Spleen (tissue), 11 donors: ENCODE measurements around the gene ZDHHC17. TPM values are rescaled to one million over a fixed set of nuclear protein-coding genes. Genes with fewer than 3 reads are reported as not detected.

Experiments used
- DNase-seq: peaks from one replicate; pipeline ENCODE4 v3.0.0-alpha.2; 2020
- H3K27ac ChIP-seq, 8 donors: fragments of 200-600 bp; sonication (generic) in 7 of 8; 1 replicate in 4 of 8; 2 replicates in 4 of 8; pipeline versions ENCODE4 v1.5.0 to v1.8.0; 2016 to 2021; ENCODE audit warnings: inconsistent platforms in 4 of 8, mild to moderate bottlenecking in 4 of 8, moderate library complexity in 1 of 8
- H3K27me3 ChIP-seq, 7 donors: fragments of 200-600 bp; sonication (generic) in 6 of 7; replicated peaks in 1 of 7; 1 replicate in 4 of 7; 2 replicates in 3 of 7; pipeline versions ENCODE4 v1.5.0 to v1.8.0; 2016 to 2021; ENCODE audit warnings: inconsistent platforms in 3 of 7, mild to moderate bottlenecking in 1 of 7
- H3K36me3 ChIP-seq, 6 donors: fragments of 200-600 bp; sonication (generic) in 5 of 6; 1 replicate in 4 of 6; 2 replicates in 2 of 6; pipeline versions ENCODE4 v1.5.0 to v1.8.0; 2016 to 2021; ENCODE audit warnings: inconsistent platforms in 2 of 6
- H3K4me1 ChIP-seq, 6 donors: fragments of 200-600 bp; sonication (generic) in 5 of 6; 1 replicate in 3 of 6; 2 replicates in 3 of 6; pipeline versions ENCODE4 v1.5.0 to v1.8.0; 2016 to 2021; ENCODE audit warnings: inconsistent platforms in 3 of 6
- H3K4me3 ChIP-seq, 8 donors: fragments of 200-600 bp; sonication (generic) in 7 of 8; 1 replicate in 4 of 8; 2 replicates in 4 of 8; pipeline versions ENCODE4 v1.5.0 to v1.8.0; 2016 to 2021; ENCODE audit warnings: inconsistent platforms in 4 of 8, mild to moderate bottlenecking in 4 of 8, moderate library complexity in 2 of 8
- H3K9me3 ChIP-seq, 8 donors: fragments of 200-600 bp; sonication (generic) in 7 of 8; 1 replicate in 4 of 8; 2 replicates in 4 of 8; pipeline versions ENCODE4 v1.5.0 to v1.8.0; 2016 to 2021; ENCODE audit warnings: inconsistent platforms in 4 of 8
- POLR2A ChIP-seq, 3 donors: fragments of 450-650 bp; IDR thresholded peaks; one replicate each; pipeline ENCODE4 v1.5.1; 2017; ENCODE audit warnings: antibody characterized with exemption in 3 of 3, mild to moderate bottlenecking in 1 of 3
- POLR2AphosphoS5 ChIP-seq, 3 donors: sonication (generic); formaldehyde crosslinking; IDR thresholded peaks; one replicate each; pipeline ENCODE4 v1.5.1; 2017; ENCODE audit warnings: antibody characterized with exemption in 3 of 3
- WGBS, 5 donors: extraction: QIAGEN DNeasy Blood & Tissue Kit in 3 of 5; methylation state at CpG; one replicate each; pipeline versions ENCODE4 v1.1.5 to v1.1.7; 2013 to 2018; 5-methylcytosine and 5-hydroxymethylcytosine counted together
- intact Hi-C: fragments of 100-400 bp; cut with DNase I; formaldehyde crosslinking; loops from one replicate; pipeline ENCODE4 v1.15.0; 2023; ENCODE audit warnings: low total_unique reads
- polyA plus RNA-seq, 3 donors: library from polyadenylated mRNA; stranded (reverse); fragments of 200-250 nt; gene quantifications; one replicate each; pipeline ENCODE4 v1.2.1, GENCODE V29; 2013
- total RNA-seq, 7 donors: library from RNA; depleted of rRNA in 3 of 7; stranded (reverse); fragments of >200 nt in 3 of 7; fragmentation: NEBNext Ultra II Directional in 4 of 7; extraction: Animal tissue kit (Norgen Biotek cat#: 25700) in 4 of 7; gene quantifications; one replicate each; pipeline versions ENCODE4 v1.1.0 to v1.2.1, GENCODE V29; 2016 to 2021
- TF ChIP-seq, protein P1 (sequence below), 11 experiments: fragments of 200-600 bp in 7 of 11; fragments of 450-650 bp in 4 of 11; sonication (generic) in 4 of 11; IDR thresholded peaks in 8 of 11; conservative IDR thresholded peaks in 3 of 11; 1 replicate in 7 of 11; 2 replicates in 4 of 11; pipeline versions ENCODE4 v1.4.0 to v1.8.0; 2016 to 2021; ENCODE audit warnings: antibody characterized with exemption in 11 of 11, inconsistent platforms in 4 of 11, mild to moderate bottlenecking in 1 of 11
- donor health status: healthy with polysubstance abuse.
- donor health status: DM: no; HTN: no; CAD: no; lungs with moderate emphysema.
- donor health status: DM: no; HTN: no; CAD: no.
- donor health status: Bipolar disorder and iron deficiency.
- donor health status: healthy.
- donor health status: DM: no; HTN: no; CAD: no.
- donor health status: DM: yes; HTN: yes; CAD: no.

The ZDHHC17 gene
- total and polyA plus RNA-seq, 10 donors, result 10.1 to 69.4 (median 45.8) TPM

DNA sequence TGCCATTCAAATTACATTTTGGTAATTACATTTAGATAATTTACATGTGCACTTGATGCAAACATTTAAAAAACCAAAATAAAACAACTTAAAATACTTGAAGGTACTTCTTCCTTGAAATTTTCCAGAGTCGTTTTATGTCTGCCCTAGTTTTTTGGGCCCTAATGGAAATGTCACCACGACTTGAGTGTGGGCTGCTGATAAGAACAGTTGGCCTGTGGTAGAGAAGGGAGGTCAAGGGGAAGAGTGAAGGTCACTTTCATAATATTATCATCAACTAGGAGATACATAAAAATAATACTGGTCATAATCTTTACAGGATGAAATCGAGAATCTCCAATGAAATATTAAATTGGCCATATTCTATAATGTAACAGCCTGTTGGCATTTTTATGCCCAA, 23.1 kb downstream of the ZDHHC17 start:
- Histone ChIP-seq H3K27ac (no peak overlapping the region), H3K9me3 (peaks cover 0 to 7% (median 0%) of the 10 kb centered on the region in 8 donors), H3K4me1 (peaks cover 9 to 63% (median 27%) of the 10 kb centered on the region in 6 donors), H3K27me3 (no peaks in the 10 kb centered on the region), H3K36me3 (peaks cover 0 to 12% (median 0%) of the 10 kb centered on the region in 6 donors), H3K4me3 (no peak overlapping the region)
- DNase-seq, result no peak
- intact Hi-C loops, result no loop called here
- 64 to 80% (median 67%) methylated on average over 3 of the region's 3 CpGs for WGBS, 5 donors
- TF ChIP-seq, protein P1, sequence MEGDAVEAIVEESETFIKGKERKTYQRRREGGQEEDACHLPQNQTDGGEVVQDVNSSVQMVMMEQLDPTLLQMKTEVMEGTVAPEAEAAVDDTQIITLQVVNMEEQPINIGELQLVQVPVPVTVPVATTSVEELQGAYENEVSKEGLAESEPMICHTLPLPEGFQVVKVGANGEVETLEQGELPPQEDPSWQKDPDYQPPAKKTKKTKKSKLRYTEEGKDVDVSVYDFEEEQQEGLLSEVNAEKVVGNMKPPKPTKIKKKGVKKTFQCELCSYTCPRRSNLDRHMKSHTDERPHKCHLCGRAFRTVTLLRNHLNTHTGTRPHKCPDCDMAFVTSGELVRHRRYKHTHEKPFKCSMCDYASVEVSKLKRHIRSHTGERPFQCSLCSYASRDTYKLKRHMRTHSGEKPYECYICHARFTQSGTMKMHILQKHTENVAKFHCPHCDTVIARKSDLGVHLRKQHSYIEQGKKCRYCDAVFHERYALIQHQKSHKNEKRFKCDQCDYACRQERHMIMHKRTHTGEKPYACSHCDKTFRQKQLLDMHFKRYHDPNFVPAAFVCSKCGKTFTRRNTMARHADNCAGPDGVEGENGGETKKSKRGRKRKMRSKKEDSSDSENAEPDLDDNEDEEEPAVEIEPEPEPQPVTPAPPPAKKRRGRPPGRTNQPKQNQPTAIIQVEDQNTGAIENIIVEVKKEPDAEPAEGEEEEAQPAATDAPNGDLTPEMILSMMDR (IDR thresholded peaks at IDR 0.05 in 8 of 11, conservative IDR thresholded peaks at IDR 0.05 in 3 of 11), result no peak
- TF ChIP-seq POLR2A (IDR thresholded peaks at IDR 0.05) (no peak), POLR2AphosphoS5 (IDR thresholded peaks at IDR 0.05) (no peak)

- peaks cover 7 to 58% (median 21%) of the 10 kb centered on the region in 6 donors for H3K4me1 ChIP-seq
- no peaks in the 10 kb centered on the region for H3K27me3 ChIP-seq
- intact Hi-C loops, result no loop called here
- DNase-seq, result no peak
- H3K27ac ChIP-seq, result no peak overlapping the region
- H3K36me3 ChIP-seq, result peaks cover 0 to 7% (median 0%) of the 10 kb centered on the region in 6 donors
- TF ChIP-seq, protein P1 (IDR thresholded peaks at IDR 0.05 in 8 of 11, conservative IDR thresholded peaks at IDR 0.05 in 3 of 11), result no peak
- TF ChIP-seq POLR2A (IDR thresholded peaks at IDR 0.05) (no peak), POLR2AphosphoS5 (IDR thresholded peaks at IDR 0.05) (no peak)
- H3K9me3 ChIP-seq, result peaks cover 0 to 7% (median 0%) of the 10 kb centered on the region in 8 donors
- 93 to 99% (median 96%) methylated on average over 2 of the region's 2 CpGs for WGBS, 5 donors
- no peak overlapping the region for H3K4me3 ChIP-seq
Observed at GRCh38 chr12:76787689-76788088, 23.8 kb downstream of the ZDHHC17 start.

DNA sequence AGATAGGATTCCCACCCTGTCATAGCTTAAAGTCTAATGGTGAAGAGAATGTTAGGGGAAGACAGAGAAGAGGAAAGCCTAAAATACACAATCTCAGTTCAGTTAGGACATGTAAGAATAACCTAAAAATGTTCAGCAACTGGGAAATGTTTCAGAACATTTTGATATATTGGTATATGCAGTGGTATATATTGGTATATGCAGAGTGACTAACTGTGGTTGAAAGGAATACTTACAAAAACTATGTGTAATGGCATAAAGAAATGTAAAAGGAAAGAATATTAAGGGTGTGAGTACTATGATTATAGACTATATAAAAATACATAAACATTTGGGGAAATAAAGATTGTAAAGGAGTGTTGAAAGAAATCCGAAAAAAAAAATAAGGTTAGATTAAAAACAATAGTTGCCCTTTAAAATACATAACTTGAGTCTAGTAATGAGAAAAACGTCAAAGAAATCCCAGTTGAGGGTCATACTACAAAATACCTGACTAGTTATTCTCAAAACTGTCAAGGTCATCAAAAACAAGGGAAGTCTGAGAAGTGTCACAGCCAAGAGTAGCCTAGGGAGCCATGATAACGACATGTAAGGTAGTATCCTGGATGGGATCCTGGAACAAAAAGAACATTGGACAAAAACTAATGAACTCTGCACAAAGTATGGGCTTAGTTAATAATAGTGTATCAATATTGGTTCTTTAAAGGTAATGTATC, 25.6 kb downstream of the ZDHHC17 start:
- no peak for DNase-seq
- Histone ChIP-seq H3K4me3 (no peak overlapping the region), H3K27ac (no peak overlapping the region), H3K27me3 (no peaks in the 10 kb centered on the region), H3K9me3 (no peaks in the 10 kb centered on the region), H3K36me3 (no peaks in the 10 kb centered on the region), H3K4me1 (peaks cover 7 to 63% (median 21%) of the 10 kb centered on the region in 6 donors)
- TF ChIP-seq POLR2A (IDR thresholded peaks at IDR 0.05) (no peak), POLR2AphosphoS5 (IDR thresholded peaks at IDR 0.05) (no peak)
- TF ChIP-seq, protein P1 (IDR thresholded peaks at IDR 0.05 in 8 of 11, conservative IDR thresholded peaks at IDR 0.05 in 3 of 11), result no peak
- 70 to 79% (median 74%) methylated on average over 3 of the region's 3 CpGs for WGBS, 5 donors
- intact Hi-C loops, result loop anchor here (2.0 kb wide), 1 partner anchor 167 kb away; no protein-coding TSS in a partner anchor
